ENCODE measurements around the gene TNFRSF1B.

TNFRSF1B gene

GRCh38 chr1:12134716-12135115, 32.1 kb upstream of the TNFRSF1B start:
- no peak for TF ChIP-seq CTCF (IDR thresholded peaks at IDR 0.05)
- H3K27ac Mint-ChIP-seq, result no peak overlapping the region
- no peaks in the 10 kb centered on the region for H3K27me3 Mint-ChIP-seq (ENCODE audit: low read depth, poor library complexity)
- H3K4me3 Mint-ChIP-seq, result no peak overlapping the region
- H3K36me3 Mint-ChIP-seq (ENCODE audit: low read depth), result no peaks in the 10 kb centered on the region
- no peaks in the 10 kb centered on the region for H3K9me3 Mint-ChIP-seq
- H3K4me1 Mint-ChIP-seq, result peaks cover 24% of the 10 kb centered on the region
- no peak for DNase-seq

- TF ChIP-seq CTCF (IDR thresholded peaks at IDR 0.05), result no peak
- DNase-seq, result no peak
- H3K4me1 Mint-ChIP-seq, result peaks cover 15% of the 10 kb centered on the region
- no peak overlapping the region for H3K27ac Mint-ChIP-seq
- H3K4me3 Mint-ChIP-seq, result no peak overlapping the region
- H3K9me3 Mint-ChIP-seq, result no peaks in the 10 kb centered on the region
- H3K36me3 Mint-ChIP-seq (ENCODE audit: low read depth), result no peaks in the 10 kb centered on the region
- H3K27me3 Mint-ChIP-seq (ENCODE audit: low read depth, poor library complexity), result no peaks in the 10 kb centered on the region
These were observed 31.2 kb upstream of the TNFRSF1B start for GRCh38 chr1:12135612-12136011.

GRCh38 chr1:12136916-12137610, 29.7 kb upstream of the TNFRSF1B start:
- Mint-ChIP-seq H3K36me3 (ENCODE audit: low read depth) (no peaks in the 10 kb centered on the region), H3K9me3 (no peaks in the 10 kb centered on the region), H3K27ac (no peak overlapping the region), H3K4me1 (peaks cover 18% of the 10 kb centered on the region), H3K27me3 (ENCODE audit: low read depth, poor library complexity) (no peaks in the 10 kb centered on the region), H3K4me3 (no peak overlapping the region)
- DNase-seq, result no peak
- TF ChIP-seq CTCF (IDR thresholded peaks at IDR 0.05), result no peak

- no peaks in the 10 kb centered on the region for H3K36me3 Mint-ChIP-seq (ENCODE audit: low read depth)
- TF ChIP-seq CTCF (IDR thresholded peaks at IDR 0.05), result no peak
- H3K4me3 Mint-ChIP-seq, result no peak overlapping the region
- H3K9me3 Mint-ChIP-seq, result no peaks in the 10 kb centered on the region
- H3K4me1 Mint-ChIP-seq, result peaks cover 30% of the 10 kb centered on the region
- no peak for DNase-seq
- no peak overlapping the region for H3K27ac Mint-ChIP-seq
- peaks cover 3% of the 10 kb centered on the region for H3K27me3 Mint-ChIP-seq (ENCODE audit: low read depth, poor library complexity)
These were observed 28.3 kb upstream of the TNFRSF1B start for GRCh38 chr1:12138196-12139168.

GRCh38 chr1:12140016-12140415, 26.8 kb upstream of the TNFRSF1B start:
- TF ChIP-seq CTCF (IDR thresholded peaks at IDR 0.05), result no peak
- no peak for DNase-seq
- H3K9me3 Mint-ChIP-seq, result no peaks in the 10 kb centered on the region
- no peak overlapping the region for H3K4me3 Mint-ChIP-seq
- peaks cover 28% of the 10 kb centered on the region for H3K4me1 Mint-ChIP-seq
- H3K27me3 Mint-ChIP-seq (ENCODE audit: low read depth, poor library complexity), result peaks cover 5% of the 10 kb centered on the region
- H3K36me3 Mint-ChIP-seq (ENCODE audit: low read depth), result no peaks in the 10 kb centered on the region
- H3K27ac Mint-ChIP-seq, result no peak overlapping the region
